ENCODE measurements around the gene TNNC1. TPM values are rescaled to one million over a fixed set of nuclear protein-coding genes. Genes with fewer than 3 reads are reported as not detected.
A peak's percentile ranks its signal among the peaks of the same experiment; 100 is the strongest.

TNNC1 gene
- total and polyA plus RNA-seq, 9 of the 15 experiments (the other 6 are each of a cell fraction or from before 2014, with no cell fraction given), result 0.08 to 0.85 (median 0.42) TPM; not detected in 4

DNA sequence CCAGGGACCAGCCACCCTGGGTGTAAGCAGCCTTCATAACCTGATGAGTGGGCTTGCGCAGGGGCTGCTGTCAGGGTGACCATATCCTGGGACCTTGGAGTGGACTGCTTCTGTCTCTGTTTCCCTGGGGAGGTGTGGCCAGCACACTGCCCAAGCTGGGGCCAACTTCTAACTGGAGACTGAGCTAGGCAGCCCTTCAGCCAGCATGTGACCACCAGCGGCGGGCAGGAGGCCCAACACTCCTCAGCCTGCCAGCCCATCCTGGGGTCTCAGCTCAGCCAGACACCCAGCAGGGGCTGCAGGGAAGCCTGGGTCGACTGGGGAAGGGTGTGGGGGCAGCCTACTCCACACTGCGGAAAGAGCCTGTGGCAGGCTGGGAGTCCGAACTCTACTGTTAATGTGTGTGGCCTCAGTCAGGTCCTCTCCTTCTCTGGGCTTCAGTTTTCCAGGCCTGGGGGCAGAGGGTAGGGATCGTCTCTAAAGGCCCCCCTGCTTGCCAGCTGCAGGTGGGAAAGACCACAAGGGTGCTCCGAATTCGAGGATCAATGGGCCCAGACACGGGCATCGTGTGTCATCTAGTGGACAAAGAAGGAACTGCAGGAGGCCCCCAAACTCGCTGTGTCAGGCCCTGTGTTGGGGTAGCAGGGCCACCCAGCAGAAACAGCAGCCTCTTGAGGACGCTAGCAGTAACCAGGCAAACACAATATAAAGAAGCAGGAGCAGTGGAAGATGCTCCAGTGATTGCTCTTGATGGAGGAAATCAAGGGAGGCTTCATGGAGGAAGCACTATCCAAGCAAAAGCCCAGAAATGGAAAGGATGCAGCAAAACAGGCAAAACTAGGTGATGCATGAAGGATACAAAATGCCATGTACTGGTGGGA lies 7.0 kb downstream of the TNNC1 start (continued):
- TF ChIP-seq, protein P1, sequence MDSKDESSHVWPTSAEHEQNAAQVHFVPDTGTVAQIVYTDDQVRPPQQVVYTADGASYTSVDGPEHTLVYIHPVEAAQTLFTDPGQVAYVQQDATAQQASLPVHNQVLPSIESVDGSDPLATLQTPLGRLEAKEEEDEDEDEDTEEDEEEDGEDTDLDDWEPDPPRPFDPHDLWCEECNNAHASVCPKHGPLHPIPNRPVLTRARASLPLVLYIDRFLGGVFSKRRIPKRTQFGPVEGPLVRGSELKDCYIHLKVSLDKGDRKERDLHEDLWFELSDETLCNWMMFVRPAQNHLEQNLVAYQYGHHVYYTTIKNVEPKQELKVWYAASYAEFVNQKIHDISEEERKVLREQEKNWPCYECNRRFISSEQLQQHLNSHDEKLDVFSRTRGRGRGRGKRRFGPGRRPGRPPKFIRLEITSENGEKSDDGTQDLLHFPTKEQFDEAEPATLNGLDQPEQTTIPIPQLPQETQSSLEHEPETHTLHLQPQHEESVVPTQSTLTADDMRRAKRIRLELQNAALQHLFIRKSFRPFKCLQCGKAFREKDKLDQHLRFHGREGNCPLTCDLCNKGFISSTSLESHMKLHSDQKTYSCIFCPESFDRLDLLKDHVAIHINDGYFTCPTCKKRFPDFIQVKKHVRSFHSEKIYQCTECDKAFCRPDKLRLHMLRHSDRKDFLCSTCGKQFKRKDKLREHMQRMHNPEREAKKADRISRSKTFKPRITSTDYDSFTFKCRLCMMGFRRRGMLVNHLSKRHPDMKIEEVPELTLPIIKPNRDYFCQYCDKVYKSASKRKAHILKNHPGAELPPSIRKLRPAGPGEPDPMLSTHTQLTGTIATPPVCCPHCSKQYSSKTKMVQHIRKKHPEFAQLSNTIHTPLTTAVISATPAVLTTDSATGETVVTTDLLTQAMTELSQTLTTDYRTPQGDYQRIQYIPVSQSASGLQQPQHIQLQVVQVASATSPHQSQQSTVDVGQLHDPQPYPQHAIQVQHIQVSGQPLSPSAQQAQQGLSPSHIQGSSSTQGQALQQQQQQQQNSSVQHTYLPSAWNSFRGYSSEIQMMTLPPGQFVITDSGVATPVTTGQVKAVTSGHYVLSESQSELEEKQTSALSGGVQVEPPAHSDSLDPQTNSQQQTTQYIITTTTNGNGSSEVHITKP (IDR thresholded peaks at IDR 0.05; ENCODE audit: partially characterized antibody), result peak; percentile 34
- TF ChIP-seq, protein P2, sequence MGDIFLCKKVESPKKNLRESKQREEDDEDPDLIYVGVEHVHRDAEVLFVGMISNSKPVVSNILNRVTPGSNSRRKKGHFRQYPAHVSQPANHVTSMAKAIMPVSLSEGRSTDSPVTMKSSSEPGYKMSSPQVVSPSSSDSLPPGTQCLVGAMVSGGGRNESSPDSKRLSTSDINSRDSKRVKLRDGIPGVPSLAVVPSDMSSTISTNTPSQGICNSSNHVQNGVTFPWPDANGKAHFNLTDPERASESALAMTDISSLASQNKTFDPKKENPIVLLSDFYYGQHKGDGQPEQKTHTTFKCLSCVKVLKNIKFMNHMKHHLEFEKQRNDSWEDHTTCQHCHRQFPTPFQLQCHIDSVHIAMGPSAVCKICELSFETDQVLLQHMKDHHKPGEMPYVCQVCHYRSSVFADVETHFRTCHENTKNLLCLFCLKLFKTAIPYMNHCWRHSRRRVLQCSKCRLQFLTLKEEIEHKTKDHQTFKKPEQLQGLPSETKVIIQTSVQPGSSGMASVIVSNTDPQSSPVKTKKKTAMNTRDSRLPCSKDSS (IDR thresholded peaks at IDR 0.05; ENCODE audit: low read depth, partially characterized antibody), result no peak
- TF ChIP-seq ZNF175 (CRISPR knock-in tag; IDR thresholded peaks at IDR 0.05; ENCODE audit: low read depth), result no peak
- TF ChIP-seq, protein P3, sequence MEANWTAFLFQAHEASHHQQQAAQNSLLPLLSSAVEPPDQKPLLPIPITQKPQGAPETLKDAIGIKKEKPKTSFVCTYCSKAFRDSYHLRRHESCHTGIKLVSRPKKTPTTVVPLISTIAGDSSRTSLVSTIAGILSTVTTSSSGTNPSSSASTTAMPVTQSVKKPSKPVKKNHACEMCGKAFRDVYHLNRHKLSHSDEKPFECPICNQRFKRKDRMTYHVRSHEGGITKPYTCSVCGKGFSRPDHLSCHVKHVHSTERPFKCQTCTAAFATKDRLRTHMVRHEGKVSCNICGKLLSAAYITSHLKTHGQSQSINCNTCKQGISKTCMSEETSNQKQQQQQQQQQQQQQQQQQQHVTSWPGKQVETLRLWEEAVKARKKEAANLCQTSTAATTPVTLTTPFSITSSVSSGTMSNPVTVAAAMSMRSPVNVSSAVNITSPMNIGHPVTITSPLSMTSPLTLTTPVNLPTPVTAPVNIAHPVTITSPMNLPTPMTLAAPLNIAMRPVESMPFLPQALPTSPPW (CRISPR knock-in tag; IDR thresholded peaks at IDR 0.05), result peak; percentile 38; the same call in 1 of the 2 replicates
- TF ChIP-seq, protein P4, sequence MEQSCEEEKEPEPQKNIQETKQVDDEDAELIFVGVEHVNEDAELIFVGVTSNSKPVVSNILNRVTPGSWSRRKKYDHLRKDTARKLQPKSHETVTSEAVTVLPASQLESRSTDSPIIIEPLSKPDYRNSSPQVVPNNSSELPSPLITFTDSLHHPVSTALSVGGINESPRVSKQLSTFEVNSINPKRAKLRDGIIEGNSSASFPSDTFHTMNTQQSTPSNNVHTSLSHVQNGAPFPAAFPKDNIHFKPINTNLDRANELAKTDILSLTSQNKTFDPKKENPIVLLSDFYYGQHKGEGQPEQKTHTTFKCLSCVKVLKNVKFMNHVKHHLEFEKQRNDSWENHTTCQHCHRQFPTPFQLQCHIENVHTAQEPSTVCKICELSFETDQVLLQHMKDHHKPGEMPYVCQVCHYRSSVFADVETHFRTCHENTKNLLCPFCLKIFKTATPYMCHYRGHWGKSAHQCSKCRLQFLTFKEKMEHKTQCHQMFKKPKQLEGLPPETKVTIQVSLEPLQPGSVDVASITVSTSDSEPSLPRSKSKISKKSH (CRISPR knock-in tag; IDR thresholded peaks at IDR 0.05), result no peak
- TF ChIP-seq FOXJ2 (tag; IDR thresholded peaks at IDR 0.05), result no peak
- no peak for TF ChIP-seq TRIM24 (IDR thresholded peaks at IDR 0.05)
- no peak for TF ChIP-seq SMAD1 (IDR thresholded peaks at IDR 0.05; ENCODE audit: low read depth, low read length, partially characterized antibody)
- TF ChIP-seq TGIF2 (CRISPR knock-in tag; IDR thresholded peaks at IDR 0.05), result no peak
- no peak for TF ChIP-seq SRSF9 (IDR thresholded peaks at IDR 0.05; ENCODE audit: borderline replicate concordance, low read depth, low read length)
- TF ChIP-seq EWSR1 (IDR thresholded peaks at IDR 0.05; ENCODE audit: borderline replicate concordance, low read depth, partially characterized antibody), result no peak
- TF ChIP-seq KAT8 (IDR thresholded peaks at IDR 0.05; ENCODE audit: low read depth), result no peak
- TF ChIP-seq DACH1 (IDR thresholded peaks at IDR 0.05; ENCODE audit: partially characterized antibody), result no peak
- TF ChIP-seq ZNF253 (CRISPR knock-in tag; conservative IDR thresholded peaks at IDR 0.05), result no peak
- no peak for TF ChIP-seq HNRNPH1 (optimal IDR thresholded peaks at IDR 0.05; ENCODE audit: low read depth, low read length)
- no peak for TF ChIP-seq ZNF445 (CRISPR knock-in tag; IDR thresholded peaks at IDR 0.05; ENCODE audit: low read depth)
- no peak for TF ChIP-seq ZNF124 (CRISPR knock-in tag; IDR thresholded peaks at IDR 0.05)
- TF ChIP-seq MAFF (IDR thresholded peaks at IDR 0.05; ENCODE audit: low read length), result peak; percentile 25; the same call in 1 of the 2 replicates

All from K562 (cell line).